Tibial nerve (tissue), 3 donors: ENCODE measurements around the gene OTOP2.

Experiments used
- POLR2A ChIP-seq, 2 donors: fragments of 450-650 bp; IDR thresholded peaks; one replicate each; pipeline ENCODE4 v1.6.1; 2017; ENCODE audit warnings: antibody characterized with exemption in 2 of 2, mild to moderate bottlenecking in 2 of 2, moderate library complexity in 2 of 2
- TF ChIP-seq, protein P1 (sequence below), 5 experiments: fragments of 200-600 bp in 3 of 5; fragments of 450-650 bp in 2 of 5; sonication (generic) in 3 of 5; IDR thresholded peaks; one replicate each; pipeline ENCODE4 v1.5.1; 2016 to 2019; ENCODE audit warnings: antibody characterized with exemption in 5 of 5, mild to moderate bottlenecking in 3 of 5, moderate library complexity in 2 of 5

DNA sequence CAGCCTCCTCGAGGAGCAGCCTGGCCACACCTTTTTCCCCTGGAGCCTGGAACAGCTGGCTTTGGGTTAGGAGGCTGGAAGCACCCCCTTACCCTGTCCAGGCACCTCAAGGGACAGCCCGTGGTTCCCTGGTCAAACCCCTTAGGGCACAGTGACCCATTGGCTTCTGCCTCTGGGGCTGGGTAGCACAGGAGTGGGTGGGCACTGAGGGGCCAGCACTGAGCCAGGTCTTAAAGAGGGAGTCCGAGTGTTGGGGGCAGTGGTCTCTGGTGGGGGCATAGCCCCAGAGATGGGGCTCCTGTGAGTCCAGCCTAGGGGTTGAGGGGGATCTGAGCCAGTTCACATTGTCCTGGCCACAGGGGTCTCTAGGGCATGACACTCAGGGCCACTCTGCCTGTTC, 27.0 kb downstream of the OTOP2 start:
- TF ChIP-seq, protein P1, sequence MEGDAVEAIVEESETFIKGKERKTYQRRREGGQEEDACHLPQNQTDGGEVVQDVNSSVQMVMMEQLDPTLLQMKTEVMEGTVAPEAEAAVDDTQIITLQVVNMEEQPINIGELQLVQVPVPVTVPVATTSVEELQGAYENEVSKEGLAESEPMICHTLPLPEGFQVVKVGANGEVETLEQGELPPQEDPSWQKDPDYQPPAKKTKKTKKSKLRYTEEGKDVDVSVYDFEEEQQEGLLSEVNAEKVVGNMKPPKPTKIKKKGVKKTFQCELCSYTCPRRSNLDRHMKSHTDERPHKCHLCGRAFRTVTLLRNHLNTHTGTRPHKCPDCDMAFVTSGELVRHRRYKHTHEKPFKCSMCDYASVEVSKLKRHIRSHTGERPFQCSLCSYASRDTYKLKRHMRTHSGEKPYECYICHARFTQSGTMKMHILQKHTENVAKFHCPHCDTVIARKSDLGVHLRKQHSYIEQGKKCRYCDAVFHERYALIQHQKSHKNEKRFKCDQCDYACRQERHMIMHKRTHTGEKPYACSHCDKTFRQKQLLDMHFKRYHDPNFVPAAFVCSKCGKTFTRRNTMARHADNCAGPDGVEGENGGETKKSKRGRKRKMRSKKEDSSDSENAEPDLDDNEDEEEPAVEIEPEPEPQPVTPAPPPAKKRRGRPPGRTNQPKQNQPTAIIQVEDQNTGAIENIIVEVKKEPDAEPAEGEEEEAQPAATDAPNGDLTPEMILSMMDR (IDR thresholded peaks at IDR 0.05), result no peak
- no peak for TF ChIP-seq POLR2A (IDR thresholded peaks at IDR 0.05)
